Inferior parietal cortex (tissue), 1 donor: ENCODE results near the gene HSPBAP1.

Source experiments
- DNase-seq: peaks from one replicate; pipeline ENCODE4 v3.0.0-alpha.2; 2016; ENCODE audit errors: extremely low spot score

HSPBAP1 gene, protein sequence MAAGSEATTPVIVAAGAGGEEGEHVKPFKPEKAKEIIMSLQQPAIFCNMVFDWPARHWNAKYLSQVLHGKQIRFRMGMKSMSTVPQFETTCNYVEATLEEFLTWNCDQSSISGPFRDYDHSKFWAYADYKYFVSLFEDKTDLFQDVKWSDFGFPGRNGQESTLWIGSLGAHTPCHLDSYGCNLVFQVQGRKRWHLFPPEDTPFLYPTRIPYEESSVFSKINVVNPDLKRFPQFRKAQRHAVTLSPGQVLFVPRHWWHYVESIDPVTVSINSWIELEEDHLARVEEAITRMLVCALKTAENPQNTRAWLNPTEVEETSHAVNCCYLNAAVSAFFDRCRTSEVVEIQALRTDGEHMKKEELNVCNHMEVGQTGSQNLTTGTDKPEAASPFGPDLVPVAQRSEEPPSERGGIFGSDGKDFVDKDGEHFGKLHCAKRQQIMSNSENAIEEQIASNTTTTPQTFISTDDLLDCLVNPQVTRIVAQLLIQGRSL

DNA sequence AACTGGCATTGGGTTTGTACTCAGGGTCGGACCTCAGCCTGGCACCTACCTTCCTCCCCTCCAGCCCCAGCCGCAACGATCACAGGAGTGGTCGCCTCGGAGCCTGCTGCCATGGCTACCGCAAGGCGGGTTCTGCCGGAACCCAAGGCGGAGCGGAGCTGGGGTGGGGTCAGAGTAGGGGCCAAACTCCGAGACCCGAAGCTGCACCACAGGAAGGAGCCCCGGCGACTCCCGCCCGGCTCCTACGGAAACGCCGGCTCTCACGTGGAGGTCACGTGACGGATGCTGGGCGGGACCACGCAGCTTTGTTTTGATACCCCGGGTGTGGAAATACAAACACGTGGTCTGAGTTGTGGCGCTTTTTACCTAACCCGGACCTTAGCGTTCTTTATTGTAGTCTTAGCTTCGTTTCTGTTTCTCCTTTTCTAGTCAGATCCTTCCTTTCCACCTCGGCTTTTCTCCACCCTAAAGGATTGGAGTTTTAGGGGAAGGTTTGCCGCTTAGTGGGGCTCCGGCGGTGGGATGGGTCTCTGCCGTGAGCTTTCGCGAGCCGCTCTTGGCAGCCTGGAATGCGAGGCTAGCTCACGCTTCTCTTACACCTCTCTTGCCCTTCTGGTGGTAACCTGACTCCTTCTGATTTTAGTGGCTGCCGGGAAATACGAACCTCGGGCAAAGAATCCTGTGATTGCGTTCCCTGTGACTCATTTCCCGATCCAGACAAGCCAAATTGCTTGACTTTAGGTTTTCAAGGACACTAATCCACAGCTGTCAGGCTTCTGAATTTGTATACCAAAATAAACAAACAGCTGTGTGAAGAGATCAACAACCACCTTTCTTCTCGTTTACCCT, at the start of gene HSPBAP1:
Gene HSPBAP1, minus strand, starts transcription at position 264 of the 849 bp plus-strand sequence. Its CDS starts 151 bp downstream, at position 113.
- DNase-seq, result peak; percentile 95

DNA sequence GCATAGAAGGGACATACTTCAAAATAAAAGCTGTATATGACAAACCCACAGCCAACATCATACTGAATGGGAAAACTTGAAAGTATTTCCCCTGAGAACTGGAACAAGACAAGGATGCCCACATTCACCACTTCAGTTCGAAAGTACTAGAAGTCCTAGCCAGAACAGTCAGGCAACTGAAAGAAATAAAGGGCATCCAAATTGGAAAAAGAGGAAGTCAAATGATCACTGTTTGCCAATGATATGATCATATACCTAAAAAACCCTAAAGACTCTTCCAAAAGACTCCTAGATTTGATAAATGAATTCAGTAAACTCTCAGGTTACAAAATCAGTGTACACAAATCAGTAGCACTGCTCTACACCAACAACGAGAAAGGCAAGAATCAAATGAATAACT, 42.0 kb upstream of the HSPBAP1 start:
- no peak for DNase-seq

DNA sequence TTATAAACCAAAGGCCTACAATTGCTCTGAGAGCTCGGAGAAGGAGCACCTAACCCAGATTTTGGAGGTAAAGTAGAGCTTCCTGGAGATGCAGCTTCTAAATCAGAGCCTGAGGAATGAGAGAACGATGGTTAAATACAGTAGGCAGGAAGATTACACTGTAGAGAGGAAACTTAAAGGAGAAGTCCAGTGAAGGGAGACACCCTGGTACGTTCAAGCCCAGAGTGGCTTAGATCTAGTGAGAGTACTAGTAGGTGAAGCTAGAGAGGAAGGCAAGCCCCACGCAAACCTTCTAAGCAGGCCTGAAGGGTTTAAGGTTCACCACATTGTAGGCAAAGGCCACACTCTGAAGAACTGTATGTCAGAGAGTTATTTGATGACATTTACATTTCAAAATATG, 34.6 kb upstream of the HSPBAP1 start:
- no peak for DNase-seq

DNA sequence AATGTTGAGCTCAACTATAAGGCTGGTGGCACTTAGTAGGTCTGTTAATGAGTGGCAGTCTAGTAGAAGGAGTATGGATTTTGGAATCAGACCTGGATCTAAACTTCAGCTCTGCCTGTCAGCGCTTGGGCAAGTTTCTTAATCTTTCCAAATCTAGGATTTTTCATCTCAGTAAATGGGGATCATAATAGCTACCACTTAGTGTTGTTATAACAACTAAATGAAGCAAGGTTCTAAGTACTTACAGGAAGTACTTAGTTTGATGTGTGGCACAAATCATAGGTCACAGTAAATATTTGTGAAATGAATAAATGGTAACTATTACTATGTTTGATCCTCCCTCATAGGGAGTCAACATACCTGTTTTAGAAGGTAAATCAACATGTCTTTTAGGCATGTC, 32.6 kb upstream of the HSPBAP1 start:
- DNase-seq, result no peak

DNA sequence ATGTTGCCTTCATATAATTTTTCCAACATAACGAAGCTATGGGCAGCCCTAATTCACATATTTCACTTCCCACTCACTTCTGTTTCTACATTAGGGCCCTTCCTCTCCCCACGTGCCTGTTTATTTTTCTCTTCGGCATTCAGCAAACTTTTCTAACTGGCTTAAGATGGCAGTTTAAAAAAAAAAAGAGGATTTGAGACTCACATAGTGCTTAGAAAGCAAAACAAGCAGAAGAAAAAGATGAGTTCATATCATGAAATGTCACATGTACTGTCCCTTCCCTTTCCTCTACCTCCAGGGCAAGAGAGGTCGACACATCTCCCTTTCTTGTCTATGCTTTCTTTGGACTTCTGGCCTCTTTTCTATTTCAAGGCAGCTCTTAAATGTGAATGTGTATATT, 31.8 kb upstream of the HSPBAP1 start:
- DNase-seq, result no peak

DNA sequence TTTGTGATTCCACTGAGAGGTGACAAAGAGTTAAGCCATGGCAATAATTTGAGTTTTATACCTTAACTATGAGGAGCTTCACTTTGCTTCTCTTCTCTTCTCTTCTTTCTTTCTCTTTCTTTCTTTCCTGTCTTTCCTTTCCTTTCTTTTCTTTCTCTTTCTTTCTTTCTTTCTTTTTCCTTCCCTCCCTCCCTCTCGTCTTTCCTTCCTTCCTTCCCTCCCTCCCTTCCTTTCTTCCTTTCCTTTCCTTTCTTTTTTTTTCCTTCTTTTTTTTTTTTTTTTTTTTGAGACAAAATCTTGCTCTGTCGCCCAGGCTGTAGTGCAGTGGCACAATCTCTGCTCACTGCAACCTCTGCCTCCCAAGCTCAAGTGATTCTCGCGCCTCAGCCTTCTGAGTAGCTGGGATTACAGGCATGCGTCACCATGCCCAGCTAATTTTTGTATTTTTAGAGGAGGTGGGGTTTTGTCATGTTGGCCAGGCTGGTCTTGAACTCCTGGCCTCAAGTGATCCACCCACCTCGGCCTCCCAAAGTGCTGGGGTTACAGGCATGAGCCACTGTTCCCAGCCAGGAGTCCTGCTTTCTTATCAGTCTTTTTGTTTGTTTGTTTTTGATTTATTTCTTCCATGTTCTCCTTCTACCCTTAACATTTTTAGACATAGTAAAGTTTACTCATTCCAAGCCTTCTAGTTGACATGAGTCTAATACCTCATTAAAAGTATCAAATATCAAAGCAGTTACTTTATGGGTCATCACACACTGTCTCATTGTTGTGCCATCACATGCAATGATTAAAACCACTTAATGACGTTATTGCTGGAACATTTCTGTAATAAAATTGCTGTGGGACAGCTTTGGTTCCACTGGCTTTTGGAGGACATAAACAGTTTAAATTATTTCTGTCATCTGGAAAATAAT, 31.1 kb upstream of the HSPBAP1 start:
- no peak for DNase-seq

DNA sequence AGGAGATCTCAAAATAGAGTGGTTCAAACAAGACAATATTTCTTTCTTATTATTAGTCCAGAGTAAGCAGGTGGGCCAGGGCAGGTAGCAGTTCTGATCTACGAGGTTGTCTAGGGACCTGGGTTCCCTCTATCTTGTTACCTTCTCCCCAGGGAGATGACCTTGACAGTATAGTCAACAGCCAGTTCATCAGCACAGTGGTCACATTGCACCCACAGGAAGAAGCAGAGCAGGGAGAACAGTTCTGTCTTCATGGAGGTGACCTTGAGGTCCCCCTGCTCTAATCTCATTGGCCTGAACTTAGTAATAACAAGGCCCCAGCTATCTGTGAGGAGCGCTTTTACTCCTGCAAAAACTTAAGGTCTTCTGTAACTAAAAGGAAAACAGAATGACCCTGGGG, 23.0 kb upstream of the HSPBAP1 start:
- DNase-seq, result no peak

DNA sequence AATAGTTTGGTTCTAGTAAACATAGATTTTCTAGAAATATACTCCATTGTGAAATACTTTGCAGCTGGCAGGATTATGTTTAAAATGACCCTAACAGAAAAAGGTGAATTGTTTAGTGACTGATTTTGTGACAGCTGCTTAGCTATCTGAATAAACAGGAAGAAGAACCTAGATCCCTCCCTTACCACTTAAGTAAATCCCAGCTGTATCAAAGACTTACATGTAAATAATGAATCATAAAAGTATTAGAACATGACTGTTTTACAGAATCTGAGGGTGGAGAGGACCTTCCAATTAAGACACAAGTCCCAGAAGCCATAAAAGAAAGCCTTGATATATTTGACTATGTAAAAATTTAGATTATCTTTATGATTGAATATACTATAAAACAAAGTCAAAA, 17.1 kb upstream of the HSPBAP1 start:
- no peak for DNase-seq

DNA sequence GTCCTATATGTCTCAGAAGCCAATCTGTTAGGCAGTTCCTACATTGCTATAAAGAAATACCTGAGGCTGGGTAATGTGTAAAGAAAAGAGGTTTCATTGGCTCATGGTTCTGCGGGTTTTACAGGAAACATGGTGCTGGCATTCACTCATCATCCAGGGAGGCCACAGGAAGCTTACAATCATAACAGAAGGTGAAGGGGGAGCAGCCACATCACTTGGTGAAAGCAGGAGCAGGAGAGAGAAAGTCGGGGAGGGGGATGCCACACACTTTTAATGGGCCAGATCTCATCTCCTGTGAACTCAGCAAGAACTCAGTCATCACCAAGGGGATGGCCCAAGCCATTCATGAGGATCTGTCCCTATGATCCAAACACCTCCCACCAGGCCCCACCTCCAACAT, 10.3 kb upstream of the HSPBAP1 start:
- DNase-seq, result no peak

DNA sequence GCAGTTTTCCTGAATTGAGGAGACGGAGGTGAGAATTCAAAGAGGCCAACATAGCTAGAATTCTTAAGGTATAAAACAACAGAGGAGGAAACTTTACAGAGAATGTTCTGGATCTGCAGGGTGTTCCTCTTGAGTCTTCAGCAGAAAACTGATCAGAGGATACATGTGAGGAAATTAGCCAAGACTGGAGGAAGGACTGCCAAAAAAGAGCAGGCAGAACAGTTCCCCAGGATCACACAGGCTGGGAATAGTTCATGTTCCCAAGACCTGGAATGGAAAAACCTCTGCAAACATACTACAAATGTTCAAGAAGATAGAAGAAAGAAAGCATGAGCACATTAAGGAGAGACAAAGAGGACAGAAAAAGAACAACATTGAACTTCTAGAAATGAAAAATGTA, 8.7 kb upstream of the HSPBAP1 start:
- DNase-seq, result no peak

DNA sequence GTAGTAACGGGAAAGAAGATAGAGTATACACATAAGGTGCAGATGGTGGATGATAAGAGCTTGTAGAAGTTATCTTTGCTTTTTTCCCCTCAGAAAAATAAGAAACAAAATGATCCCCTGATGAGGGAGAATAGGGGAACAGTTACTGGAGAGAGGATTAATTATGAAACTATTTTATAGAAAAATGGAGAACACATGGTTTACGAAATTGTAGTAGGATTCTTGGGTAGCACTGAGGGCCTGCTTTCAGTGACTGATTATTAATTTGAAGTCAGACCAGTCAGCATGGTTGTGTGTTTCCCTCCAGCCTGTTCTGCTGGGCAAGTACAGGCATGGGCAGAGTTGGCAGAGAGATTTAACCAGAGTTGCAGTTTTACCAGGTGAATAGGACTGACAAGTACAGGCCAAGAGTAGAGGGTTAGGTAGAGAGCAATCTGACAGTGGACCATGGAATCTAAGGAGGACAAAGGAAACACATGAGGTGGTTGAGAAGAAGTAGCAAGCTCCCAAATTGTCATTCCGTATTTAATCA, 7.1 kb upstream of the HSPBAP1 start:
- no peak for DNase-seq

DNA sequence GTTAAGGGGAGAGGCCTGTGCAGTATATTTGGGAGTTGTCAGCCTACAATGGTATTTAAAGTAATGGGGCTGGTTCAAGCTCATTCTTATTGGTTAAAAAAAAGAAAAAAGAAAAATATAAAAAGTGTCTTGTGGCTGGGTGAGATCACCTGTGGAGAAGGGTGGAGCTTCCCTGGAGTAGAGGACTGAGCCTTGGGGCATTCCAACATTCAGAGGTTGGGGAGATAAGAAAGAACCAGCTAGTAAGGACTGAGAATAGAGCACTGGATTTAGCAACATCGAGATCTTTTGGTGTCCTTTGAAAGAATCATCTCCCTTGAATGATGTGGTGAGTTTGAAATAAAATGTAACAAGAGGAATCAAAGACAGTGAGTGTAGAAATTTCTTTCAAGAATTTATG, 6.4 kb upstream of the HSPBAP1 start:
- no peak for DNase-seq

DNA sequence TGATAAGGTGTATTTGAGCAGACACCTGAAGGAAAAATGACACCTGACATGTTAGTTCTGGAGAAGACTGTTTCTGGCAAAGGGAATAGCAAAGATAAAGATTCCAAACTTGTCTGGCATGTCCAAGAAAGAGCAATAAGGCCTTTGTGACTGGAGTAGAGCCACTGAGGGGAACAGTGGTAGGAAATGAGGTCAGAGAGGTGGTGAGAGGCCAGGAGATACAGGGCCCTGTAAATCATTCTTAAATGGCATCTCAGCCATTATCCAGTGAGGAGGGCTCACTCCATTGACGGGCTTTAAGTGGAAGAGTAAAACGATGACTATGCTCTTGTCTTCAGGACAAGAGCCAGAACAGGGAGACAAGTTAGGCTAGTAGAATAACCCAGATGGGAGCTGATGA, 5.7 kb upstream of the HSPBAP1 start:
- no peak for DNase-seq

DNA sequence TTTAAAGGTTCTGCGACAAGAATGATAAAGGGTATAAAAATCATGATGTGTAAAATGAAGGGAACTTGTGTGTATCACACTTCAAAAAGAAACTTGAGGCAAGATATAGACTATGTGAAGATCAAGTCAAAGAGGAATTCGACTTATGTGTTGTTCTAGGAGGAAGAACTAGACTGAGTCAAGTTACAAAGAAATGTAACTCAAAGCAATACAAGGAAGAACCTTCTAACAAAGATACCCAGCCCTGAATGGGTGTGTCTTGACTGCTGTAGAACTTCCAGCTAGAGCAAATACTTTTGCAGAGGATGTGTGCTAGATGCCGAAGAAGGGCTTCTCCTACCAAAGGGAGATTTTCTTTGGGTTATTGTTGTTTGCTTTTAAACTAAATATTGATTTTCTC, 3.7 kb upstream of the HSPBAP1 start:
- DNase-seq, result no peak

DNA sequence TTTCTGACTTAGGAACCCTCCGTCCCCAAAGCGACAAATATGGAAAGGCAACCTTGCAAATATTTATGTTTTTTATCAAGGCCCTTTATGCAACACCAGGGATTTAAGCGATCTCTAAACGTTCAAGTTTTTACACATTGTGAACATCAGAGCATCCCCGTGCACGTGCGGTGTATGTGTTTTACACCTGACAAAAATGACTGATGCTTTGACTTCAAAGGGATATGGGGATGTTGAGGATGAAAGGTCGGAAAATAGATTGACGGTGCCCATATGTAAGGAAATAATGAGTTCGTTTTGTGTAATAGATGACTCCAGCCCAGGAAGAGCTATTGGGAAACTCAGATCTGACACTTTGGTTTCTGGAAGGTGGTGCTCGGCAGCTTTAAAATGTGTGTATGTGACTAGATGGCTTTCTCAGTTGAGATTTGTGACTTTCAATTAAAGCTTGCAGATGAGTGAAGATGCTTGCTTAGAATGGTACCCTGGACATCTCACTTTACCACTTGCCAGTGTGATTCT, 2.1 kb upstream of the HSPBAP1 start:
- DNase-seq, result peak; percentile 31

DNA sequence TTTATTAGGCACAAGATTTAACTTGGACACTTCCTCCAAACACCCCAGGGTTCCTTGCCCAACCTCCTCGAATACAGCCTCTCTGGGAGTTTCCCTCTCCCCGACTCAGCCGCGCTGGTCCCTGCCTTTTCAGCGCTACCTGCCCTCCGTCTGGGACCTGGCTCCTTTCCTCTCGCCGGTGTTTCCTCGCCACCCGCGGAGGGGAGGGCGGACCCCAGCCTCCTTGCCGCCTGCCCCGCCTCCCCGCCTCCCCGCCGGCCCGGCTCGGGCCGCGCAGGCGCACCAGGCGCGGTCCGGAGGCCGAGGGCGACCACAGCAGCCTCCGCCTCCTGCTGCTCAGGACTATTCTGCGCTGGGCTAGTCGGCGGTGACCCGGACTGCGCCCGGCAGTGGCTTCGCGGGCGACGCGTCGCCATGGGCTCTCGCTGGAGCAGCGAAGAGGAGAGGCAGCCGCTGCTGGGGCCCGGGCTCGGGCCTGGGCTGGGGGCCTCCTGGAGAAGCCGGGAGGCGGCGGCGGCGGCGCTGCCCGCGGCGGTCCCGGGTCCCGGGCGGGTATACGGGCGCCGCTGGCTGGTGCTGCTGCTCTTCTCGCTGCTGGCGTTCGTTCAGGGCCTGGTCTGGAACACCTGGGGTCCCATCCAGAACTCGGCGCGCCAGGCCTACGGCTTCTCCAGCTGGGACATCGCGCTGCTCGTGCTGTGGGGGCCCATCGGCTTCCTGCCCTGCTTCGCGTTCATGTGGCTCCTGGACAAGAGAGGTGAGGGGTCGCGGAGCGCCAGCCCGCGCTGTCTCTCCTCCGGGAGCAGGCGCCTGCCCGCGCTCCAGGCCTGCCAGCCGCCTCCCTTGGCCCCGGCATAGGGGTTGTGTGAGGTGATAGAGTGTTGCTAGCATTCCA, 1.4 kb upstream of the HSPBAP1 start, which contains the start of gene SLC49A4:
Gene SLC49A4, plus strand, starts transcription at position 291 of the 895 bp plus-strand sequence. Its CDS starts 124 bp downstream, at position 415.
- DNase-seq, result peak; percentile 77

DNA sequence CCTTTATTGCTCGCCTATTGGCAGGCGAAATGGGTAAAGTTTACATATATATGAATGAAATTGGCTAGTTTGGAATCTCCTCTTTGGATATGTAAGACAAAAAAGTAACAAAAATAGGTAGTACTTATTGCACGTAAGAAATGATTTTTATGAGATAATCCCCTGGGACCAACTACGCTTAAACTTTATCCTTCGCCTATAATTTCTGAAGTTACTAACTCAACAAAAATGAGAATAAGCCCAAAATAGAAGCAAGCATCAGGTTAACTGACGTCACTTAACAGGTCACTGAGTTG, 800 bp upstream of the HSPBAP1 start:
- DNase-seq, result no peak

DNA sequence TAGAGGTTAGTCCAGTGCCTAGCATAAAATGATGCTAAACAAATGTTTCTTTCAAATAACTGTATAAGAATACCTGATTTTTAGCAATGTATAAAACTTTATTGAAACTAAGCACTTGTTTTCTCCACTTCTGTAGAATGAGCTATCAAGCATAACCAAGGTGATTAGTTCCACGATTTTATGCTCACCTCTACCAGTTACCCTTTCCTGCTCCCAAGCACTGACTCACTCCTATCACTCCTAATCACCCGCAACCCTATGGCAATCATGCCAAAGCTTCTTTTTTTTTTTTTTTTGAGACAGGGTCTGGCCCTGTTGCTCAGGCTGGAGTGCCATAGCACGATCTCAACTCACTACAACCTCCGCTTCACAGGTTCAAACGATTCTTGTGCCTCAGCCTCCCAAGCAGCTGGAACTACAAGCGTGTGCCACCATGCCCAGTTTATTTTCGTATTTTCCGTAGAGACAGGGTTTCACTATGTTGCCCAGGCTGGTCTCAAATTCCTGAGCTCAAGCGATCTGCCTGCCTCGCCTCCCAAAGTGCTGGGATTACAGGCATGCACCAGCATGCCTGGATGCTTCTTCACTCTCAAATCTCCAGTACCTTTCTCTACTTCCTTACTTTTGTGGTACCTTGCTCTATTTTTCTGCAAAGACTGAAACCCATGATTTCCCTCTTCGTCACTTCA, 3.9 kb downstream of the HSPBAP1 start:
- DNase-seq, result no peak

DNA sequence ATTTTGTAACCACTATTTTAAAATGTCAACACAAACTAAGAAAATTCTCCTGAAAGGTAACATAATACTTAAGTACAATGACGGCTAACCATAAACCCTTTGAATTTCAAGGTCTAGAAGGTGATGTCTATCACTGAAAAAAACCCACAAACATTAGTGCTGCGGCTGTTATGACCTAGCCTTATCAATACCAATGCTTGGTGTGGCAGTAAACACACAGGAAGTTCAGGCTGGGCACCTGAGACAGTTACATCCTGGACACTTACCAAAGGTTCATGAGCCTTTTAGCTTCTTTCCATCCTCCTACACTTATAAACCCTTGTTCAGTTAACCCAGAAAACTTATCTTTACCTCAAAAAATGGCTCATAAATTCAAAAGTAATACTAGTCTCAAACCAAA, 5.8 kb downstream of the HSPBAP1 start:
- no peak for DNase-seq

DNA sequence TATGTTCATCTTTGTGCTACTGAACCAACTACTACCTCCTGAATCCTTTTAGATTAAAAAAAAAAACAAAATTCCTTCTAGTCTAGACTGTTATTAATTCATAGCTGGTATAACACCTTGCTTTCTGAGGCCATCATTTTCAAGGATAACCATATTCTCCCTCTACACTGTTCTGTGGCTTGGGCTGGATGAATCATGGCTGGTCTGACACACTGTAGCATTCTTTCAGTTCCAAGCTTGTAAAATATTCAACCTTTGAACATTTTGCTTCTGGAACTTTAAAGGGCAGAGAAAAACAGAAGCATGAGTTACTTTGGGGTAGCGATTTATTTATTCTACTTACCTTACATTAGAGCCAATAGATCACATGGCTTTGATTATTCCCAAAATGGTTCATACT, 7.6 kb downstream of the HSPBAP1 start:
- DNase-seq, result no peak
